PC-9 (cell line): Measurements from ENCODE around the gene NPHP1.
"Not testable (repeated sequence)": the region's sequence is repeated elsewhere in the genome, so short reads cannot be mapped to it uniquely, and the experiment has no call there.

Experiments
- EZH2 ChIP-seq: fragments of 200-600 bp; sonication (generic); IDR thresholded peaks from 2 replicates; pipeline ENCODE4 v1.8.0; 2017; ENCODE audit warnings: antibody characterized with exemption, low read depth
- TF ChIP-seq, protein P1 (sequence below): fragments of 200-600 bp; sonication (generic); conservative IDR thresholded peaks from 2 replicates; pipeline ENCODE4 v1.6.1; 2017; ENCODE audit warnings: mixed run types, antibody characterized with exemption, mild to moderate bottlenecking, moderate library complexity

DNA sequence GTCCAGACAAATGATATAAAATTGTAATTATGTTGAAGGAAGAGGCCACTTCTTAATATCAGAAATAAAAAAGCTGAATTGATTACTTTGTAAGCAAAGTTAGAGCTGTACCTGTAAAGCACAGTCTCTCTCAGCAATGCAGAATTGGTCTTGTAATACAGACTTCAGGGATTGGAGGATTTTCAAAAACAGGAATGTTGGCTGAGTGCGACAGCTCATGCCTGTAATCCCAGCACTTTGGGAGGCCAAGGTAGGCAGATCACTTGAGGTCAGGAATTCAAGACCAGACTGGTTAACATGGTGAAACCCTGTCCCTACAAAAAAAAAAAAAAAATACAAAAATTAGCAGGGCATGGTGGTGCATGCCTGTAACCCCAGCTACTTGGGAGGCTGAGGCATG, 17.8 kb upstream of the NPHP1 start:
- TF ChIP-seq, protein P1, sequence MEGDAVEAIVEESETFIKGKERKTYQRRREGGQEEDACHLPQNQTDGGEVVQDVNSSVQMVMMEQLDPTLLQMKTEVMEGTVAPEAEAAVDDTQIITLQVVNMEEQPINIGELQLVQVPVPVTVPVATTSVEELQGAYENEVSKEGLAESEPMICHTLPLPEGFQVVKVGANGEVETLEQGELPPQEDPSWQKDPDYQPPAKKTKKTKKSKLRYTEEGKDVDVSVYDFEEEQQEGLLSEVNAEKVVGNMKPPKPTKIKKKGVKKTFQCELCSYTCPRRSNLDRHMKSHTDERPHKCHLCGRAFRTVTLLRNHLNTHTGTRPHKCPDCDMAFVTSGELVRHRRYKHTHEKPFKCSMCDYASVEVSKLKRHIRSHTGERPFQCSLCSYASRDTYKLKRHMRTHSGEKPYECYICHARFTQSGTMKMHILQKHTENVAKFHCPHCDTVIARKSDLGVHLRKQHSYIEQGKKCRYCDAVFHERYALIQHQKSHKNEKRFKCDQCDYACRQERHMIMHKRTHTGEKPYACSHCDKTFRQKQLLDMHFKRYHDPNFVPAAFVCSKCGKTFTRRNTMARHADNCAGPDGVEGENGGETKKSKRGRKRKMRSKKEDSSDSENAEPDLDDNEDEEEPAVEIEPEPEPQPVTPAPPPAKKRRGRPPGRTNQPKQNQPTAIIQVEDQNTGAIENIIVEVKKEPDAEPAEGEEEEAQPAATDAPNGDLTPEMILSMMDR, result not testable (repeated sequence)
- TF ChIP-seq EZH2, result not testable (repeated sequence)
